Heart right ventricle (tissue), 16 donors: ENCODE data around the gene S100A8. TPM values are rescaled to one million over a fixed set of nuclear protein-coding genes. Genes with fewer than 3 reads are reported as not detected.

Source experiments
- ATAC-seq, 8 donors: fragments of 200-7000 bp; cut with Tn5 transposase; one replicate each; pipeline ENCODE4 v1.9.1; 2020; ENCODE audit warnings: mild to moderate bottlenecking in 8 of 8, moderate library complexity in 8 of 8, moderate number of reproducible peaks in 1 of 8
- DNase-seq, 2 donors: peaks; one replicate each; pipeline ENCODE4 v3.0.0-alpha.2; 2020
- H3K27ac ChIP-seq, 10 donors: fragments of 200-600 bp; sonication (generic) in 2 of 10; one replicate each; pipeline versions ENCODE4 v1.5.0 to v1.8.0; 2020 to 2022; ENCODE audit warnings: mild to moderate bottlenecking in 3 of 10
- H3K27me3 ChIP-seq, 7 donors: fragments of 200-600 bp; one replicate each; pipeline ENCODE4 v1.8.0; 2021 to 2022; ENCODE audit warnings: mild to moderate bottlenecking in 2 of 7
- H3K36me3 ChIP-seq, 9 donors: fragments of 200-600 bp; sonication (generic) in 1 of 9; one replicate each; pipeline versions ENCODE4 v1.5.0 to v1.8.0; 2020 to 2022; ENCODE audit warnings: mild to moderate bottlenecking in 2 of 9
- H3K4me1 ChIP-seq, 9 donors: fragments of 200-600 bp; sonication (generic) in 1 of 9; one replicate each; pipeline versions ENCODE4 v1.5.0 to v1.8.0; 2020 to 2022; ENCODE audit warnings: mild to moderate bottlenecking in 4 of 9
- H3K4me3 ChIP-seq, 10 donors: fragments of 200-600 bp; sonication (generic) in 2 of 10; one replicate each; pipeline versions ENCODE4 v1.5.0 to v1.8.0; 2020 to 2022; ENCODE audit warnings: mild to moderate bottlenecking in 7 of 10, moderate library complexity in 2 of 10
- H3K9me3 ChIP-seq, 11 donors: fragments of 200-600 bp in 10 of 11; sonication (generic) in 2 of 11; one replicate each; pipeline versions ENCODE4 v1.5.0 to v1.8.0; 2013 to 2022; ENCODE audit warnings: mild to moderate bottlenecking in 2 of 11, control low read depth in 1 of 11, moderate library complexity in 1 of 11
- WGBS, 2 donors: extraction: QIAGEN DNeasy Blood & Tissue Kit; methylation state at CpG; one replicate each; pipeline ENCODE4 v1.1.7; 2013; ENCODE audit warnings: inconsistent platforms in 1 of 2; 5-methylcytosine and 5-hydroxymethylcytosine counted together
- intact Hi-C, 10 donors: fragments of 100-400 bp; cut with DNase I; formaldehyde crosslinking; loops; one replicate each; pipeline versions ENCODE4 v1.11.1 to v1.14.2; 2022
- polyA plus RNA-seq, 2 donors: library from polyadenylated mRNA; stranded (reverse); fragments of 200-250 nt; gene quantifications; one replicate each; pipeline ENCODE4 v1.2.3, GENCODE V29; 2013
- total RNA-seq, 10 donors: library from RNA; stranded (reverse); fragmentation: NEBNext Ultra II Directional in 3 of 10; extraction: Animal tissue kit (Norgen Biotek cat#: 25700) in 3 of 10; gene quantifications; one replicate each; pipeline versions ENCODE4 v1.2.1 to v1.2.4, GENCODE V29; 2021 to 2023
- TF ChIP-seq, protein P1 (sequence below), 9 donors: fragments of 200-600 bp; sonication (generic) in 2 of 9; IDR thresholded peaks; one replicate each; pipeline versions ENCODE4 v1.5.0 to v1.8.0; 2021 to 2022; ENCODE audit warnings: antibody characterized with exemption in 9 of 9, mild to moderate bottlenecking in 5 of 9, moderate library complexity in 1 of 9
- donor health status: Arrhythmogenic right ventricular cardiomyopathy.
- donor health status: ischemic (EF 13 %, LVEDD 7.1; RV severe dilation, severe dysfunction).
- donor health status: healthy with polysubstance abuse.
- donor health status: DM: no; HTN: yes; CAD: no.
- donor health status: DM: no; HTN: no; CAD: no.
- donor health status: ischemic (EF 25% LVEDD 6.9; RV normal size, moderate dysfunction).
- donor health status: ischemic (EF 25% LVEDD 5.7; RV mildly dilated, moderate dysfunction).
- donor health status: healthy.
- donor health status: DM: yes; HTN: yes; CAD: no.
- donor health status: Ischemic cardiomyopathy.
- donor health status: ischemic (EF 35%, LVEDD 5.7; RV mildly dilated, moderate dysfunction).
- donor health status: nonischemic (EF 11% LVEDD 7.7; RV severe dilation, severe dysfunction).
- donor health status: DM: yes; HTN: yes; CAD: no.
- donor health status: PGD.
- donor health status: ischemic (EF 29% LVEDD 5.4; RV normal size, mild dysfunction).
- donor health status: nonischemic (EF 23%, LVEDD 6.1; RV moderate dilation, normal function).

The S100A8 gene
- total and polyA plus RNA-seq, 12 donors = 6.2 to 105 (median 45.4) TPM

DNA sequence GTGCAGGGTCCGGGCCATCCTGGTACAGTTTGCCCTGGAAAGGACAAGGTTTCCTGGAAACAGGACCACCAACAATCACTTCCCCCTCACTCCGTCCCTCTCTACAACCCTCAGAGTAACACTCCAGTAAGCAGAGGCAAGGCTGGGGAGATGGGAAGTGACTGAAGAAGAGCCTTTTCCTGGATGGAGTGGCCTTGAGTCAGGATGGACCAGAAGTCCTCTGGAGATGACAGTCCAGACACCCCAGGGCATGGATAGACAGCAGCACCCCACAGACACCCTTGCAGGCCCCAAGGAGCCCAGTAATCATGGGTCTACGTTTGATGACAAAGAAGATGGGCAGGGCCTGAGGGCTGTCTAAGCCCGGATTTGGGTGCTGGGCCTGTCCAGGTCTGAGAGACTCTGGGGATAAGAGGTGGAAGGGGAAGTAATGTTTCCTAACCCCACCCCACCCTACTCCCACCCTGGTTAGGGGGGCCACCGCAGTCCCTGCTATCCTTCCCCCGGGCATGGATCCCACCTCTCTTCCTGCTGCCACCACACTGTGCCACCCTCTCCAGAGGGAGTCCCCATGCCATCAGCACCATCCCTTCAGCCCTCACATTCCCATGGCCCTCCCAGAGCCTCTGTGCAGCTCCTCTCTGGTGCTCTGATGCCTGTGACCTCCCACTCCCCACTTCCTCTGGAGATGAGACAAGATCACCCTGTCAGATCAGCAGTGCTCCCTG lies 7.2 kb upstream of the S100A8 start:
- intact Hi-C loops = no loop called here
- ATAC-seq (no peak), DNase-seq (no peak)
- TF ChIP-seq, protein P1, sequence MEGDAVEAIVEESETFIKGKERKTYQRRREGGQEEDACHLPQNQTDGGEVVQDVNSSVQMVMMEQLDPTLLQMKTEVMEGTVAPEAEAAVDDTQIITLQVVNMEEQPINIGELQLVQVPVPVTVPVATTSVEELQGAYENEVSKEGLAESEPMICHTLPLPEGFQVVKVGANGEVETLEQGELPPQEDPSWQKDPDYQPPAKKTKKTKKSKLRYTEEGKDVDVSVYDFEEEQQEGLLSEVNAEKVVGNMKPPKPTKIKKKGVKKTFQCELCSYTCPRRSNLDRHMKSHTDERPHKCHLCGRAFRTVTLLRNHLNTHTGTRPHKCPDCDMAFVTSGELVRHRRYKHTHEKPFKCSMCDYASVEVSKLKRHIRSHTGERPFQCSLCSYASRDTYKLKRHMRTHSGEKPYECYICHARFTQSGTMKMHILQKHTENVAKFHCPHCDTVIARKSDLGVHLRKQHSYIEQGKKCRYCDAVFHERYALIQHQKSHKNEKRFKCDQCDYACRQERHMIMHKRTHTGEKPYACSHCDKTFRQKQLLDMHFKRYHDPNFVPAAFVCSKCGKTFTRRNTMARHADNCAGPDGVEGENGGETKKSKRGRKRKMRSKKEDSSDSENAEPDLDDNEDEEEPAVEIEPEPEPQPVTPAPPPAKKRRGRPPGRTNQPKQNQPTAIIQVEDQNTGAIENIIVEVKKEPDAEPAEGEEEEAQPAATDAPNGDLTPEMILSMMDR (IDR thresholded peaks at IDR 0.05) = no peak
- Histone ChIP-seq H3K36me3 (no peaks in the 10 kb centered on the region), H3K4me3 (no peak overlapping the region), H3K27ac (no peak overlapping the region), H3K27me3 (peaks cover 0 to 24% (median 4%) of the 10 kb centered on the region in 7 donors), H3K4me1 (peaks cover 0 to 7% (median 0%) of the 10 kb centered on the region in 9 donors), H3K9me3 (no peaks in the 10 kb centered on the region)
- 77 to 83% methylated on average over 6 of the region's 6 CpGs for WGBS, 2 donors

DNA sequence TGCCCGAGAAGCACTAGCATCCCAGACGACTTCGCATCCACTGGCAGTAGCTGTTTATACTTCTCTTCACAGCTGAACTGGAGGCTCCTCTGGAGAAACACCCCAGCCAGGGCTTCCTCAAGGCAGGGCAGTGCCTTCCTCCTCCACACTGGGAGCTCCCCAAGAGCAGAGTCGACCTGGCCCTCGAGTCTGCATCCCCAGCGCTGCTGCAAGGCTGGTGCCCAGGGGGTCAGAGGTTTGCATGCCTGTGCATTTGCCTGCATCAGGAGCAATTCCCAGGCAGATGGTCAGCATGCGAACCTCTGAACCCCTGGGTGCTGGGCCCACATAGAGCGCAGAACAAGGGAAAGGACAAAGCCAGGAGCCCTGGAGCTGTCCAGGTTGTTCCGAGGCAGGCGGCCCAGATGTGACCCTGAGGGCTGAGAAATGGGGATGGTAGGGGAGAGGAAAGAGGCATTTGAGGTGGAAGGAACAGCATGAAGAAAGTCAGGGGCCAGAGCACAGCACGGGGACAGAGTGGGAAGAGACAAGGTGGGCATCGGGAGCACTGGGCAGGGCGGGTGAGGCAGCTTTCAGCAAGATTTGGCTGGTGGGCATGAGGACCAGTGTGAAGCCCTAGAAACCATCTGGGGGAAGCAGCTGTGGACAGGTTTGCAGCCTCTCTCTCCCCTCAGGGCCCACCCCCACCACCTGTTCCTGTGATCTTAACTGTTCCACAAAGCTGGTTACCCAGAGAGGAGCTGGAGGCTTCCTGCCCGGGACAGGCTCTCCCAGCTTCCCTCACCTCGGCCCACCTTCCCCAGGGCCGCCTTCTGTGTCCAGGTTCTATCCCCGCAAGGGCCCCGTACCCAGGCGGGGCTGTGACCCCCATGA lies 6.4 kb upstream of the S100A8 start:
- H3K9me3 ChIP-seq = no peaks in the 10 kb centered on the region
- no peak for ATAC-seq
- H3K4me3 ChIP-seq = no peak overlapping the region
- peaks cover 0 to 27% (median 4%) of the 10 kb centered on the region in 7 donors for H3K27me3 ChIP-seq
- no peak for DNase-seq
- H3K36me3 ChIP-seq = no peaks in the 10 kb centered on the region
- TF ChIP-seq, protein P1 (IDR thresholded peaks at IDR 0.05) = no peak
- no peak overlapping the region for H3K27ac ChIP-seq
- intact Hi-C loops = no loop called here
- 78 to 87% methylated on average over 19 of the region's 19 CpGs for WGBS, 2 donors
- H3K4me1 ChIP-seq = peaks cover 0 to 10% (median 0%) of the 10 kb centered on the region in 9 donors

- WGBS, 2 donors = 79 to 83% methylated on average over 6 of the region's 6 CpGs
- no peaks in the 10 kb centered on the region for H3K9me3 ChIP-seq
- intact Hi-C loops = no loop called here
- H3K4me1 ChIP-seq = peaks cover 0 to 17% (median 0%) of the 10 kb centered on the region in 9 donors
- TF ChIP-seq, protein P1 (IDR thresholded peaks at IDR 0.05) = no peak
- DNase-seq = no peak
- no peak overlapping the region for H3K27ac ChIP-seq
- peaks cover 0 to 25% (median 4%) of the 10 kb centered on the region in 7 donors for H3K27me3 ChIP-seq
- no peak for ATAC-seq
- no peaks in the 10 kb centered on the region for H3K36me3 ChIP-seq
- no peak overlapping the region for H3K4me3 ChIP-seq
Measured at GRCh38 chr1:153396461-153396860, 5.6 kb upstream of the S100A8 start.

GRCh38 chr1:153395776-153396175 lies 4.9 kb upstream of the S100A8 start:
- Histone ChIP-seq H3K27me3 (peaks cover 0 to 22% (median 0%) of the 10 kb centered on the region in 7 donors), H3K27ac (no peak overlapping the region), H3K4me3 (no peak overlapping the region), H3K4me1 (peaks cover 0 to 24% (median 4%) of the 10 kb centered on the region in 9 donors), H3K36me3 (no peaks in the 10 kb centered on the region), H3K9me3 (no peaks in the 10 kb centered on the region)
- intact Hi-C loops = no loop called here
- DNase-seq (no peak), ATAC-seq (no peak)
- 77 to 79% methylated on average over 6 of the region's 6 CpGs for WGBS, 2 donors
- TF ChIP-seq, protein P1 (IDR thresholded peaks at IDR 0.05) = no peak
